Psoas muscle (tissue), 8 donors: ENCODE data around the gene TOMM7. TPM values are rescaled to one million over a fixed set of nuclear protein-coding genes. Genes with fewer than 3 reads are reported as not detected.

Source experiments
- ATAC-seq, 4 donors: fragments of 200-7000 bp; cut with Tn5 transposase; one replicate each; pipeline ENCODE4 v1.9.1; 2020; ENCODE audit warnings: moderate library complexity in 3 of 4, mild to moderate bottlenecking in 2 of 4
- DNase-seq, 2 donors: peaks; one replicate each; pipeline ENCODE4 v3.0.0-alpha.2; 2020
- H3K27ac ChIP-seq: fragments of 200-600 bp; one replicate; pipeline ENCODE4 v1.8.0; 2022
- H3K27me3 ChIP-seq, 3 donors: fragments of 200-600 bp in 1 of 3; one replicate each; pipeline versions ENCODE4 v1.6.1 to v1.8.0; 2013 to 2022; ENCODE audit warnings: low read length in 2 of 3, mild to moderate bottlenecking in 2 of 3, moderate library complexity in 1 of 3; ENCODE audit not compliant: insufficient read depth in 3 of 3
- H3K36me3 ChIP-seq, 2 donors: fragments of 200-600 bp in 1 of 2; one replicate each; pipeline versions ENCODE4 v1.6.1 to v1.8.0; 2013 to 2022; ENCODE audit warnings: low read depth in 1 of 2, mild to moderate bottlenecking in 1 of 2, moderate library complexity in 1 of 2; ENCODE audit not compliant: insufficient read depth in 1 of 2
- H3K4me1 ChIP-seq: fragments of 200-600 bp; one replicate; pipeline ENCODE4 v1.8.0; 2022
- H3K4me3 ChIP-seq: fragments of 200-600 bp; one replicate; pipeline ENCODE4 v1.8.0; 2022; ENCODE audit warnings: mild to moderate bottlenecking
- H3K9me3 ChIP-seq: fragments of 200-600 bp; one replicate; pipeline ENCODE4 v1.8.0; 2022
- WGBS, 3 donors: extraction: QIAGEN DNeasy Blood & Tissue Kit; methylation state at CpG; one replicate each; pipeline versions ENCODE4 v1.1.6 to v1.1.7; 2013; 5-methylcytosine and 5-hydroxymethylcytosine counted together
- intact Hi-C, 2 donors: fragments of 100-400 bp; cut with DNase I; formaldehyde crosslinking; loops; one replicate each; pipeline versions ENCODE4 v1.11.0 to v1.14.2; 2022
- polyA plus RNA-seq, 3 donors: library from polyadenylated mRNA; stranded (reverse); fragments of 200-250 nt; gene quantifications; one replicate each; pipeline ENCODE4 v1.2.3, GENCODE V29; 2013
- total RNA-seq, 4 donors: library from RNA; stranded (reverse); fragmentation: NEBNext Ultra II Directional in 2 of 4; extraction: Animal tissue kit (Norgen Biotek cat#: 25700) in 2 of 4; gene quantifications; one replicate each; pipeline versions ENCODE4 v1.2.1 to v1.2.4, GENCODE V29; 2021 to 2023
- TF ChIP-seq, protein P1 (sequence below): fragments of 200-600 bp; IDR thresholded peaks from one replicate; pipeline ENCODE4 v1.8.0; 2022; ENCODE audit warnings: antibody characterized with exemption
- donor health status: healthy with polysubstance abuse.
- donor health status: DM: no; HTN: no; CAD: no; lungs with moderate emphysema.
- donor health status: Bipolar disorder and iron deficiency.
- donor health status: healthy.
- donor health status: DM: yes; HTN: yes; CAD: no.
- donor health status: DM: no; HTN: no; CAD: no.
- donor health status: DM: no; HTN: no; CAD: no.
- donor health status: DM: yes; HTN: yes; CAD: no.

Gene TOMM7
- total and polyA plus RNA-seq, 7 donors, result 401 to 791 (median 668) TPM

DNA sequence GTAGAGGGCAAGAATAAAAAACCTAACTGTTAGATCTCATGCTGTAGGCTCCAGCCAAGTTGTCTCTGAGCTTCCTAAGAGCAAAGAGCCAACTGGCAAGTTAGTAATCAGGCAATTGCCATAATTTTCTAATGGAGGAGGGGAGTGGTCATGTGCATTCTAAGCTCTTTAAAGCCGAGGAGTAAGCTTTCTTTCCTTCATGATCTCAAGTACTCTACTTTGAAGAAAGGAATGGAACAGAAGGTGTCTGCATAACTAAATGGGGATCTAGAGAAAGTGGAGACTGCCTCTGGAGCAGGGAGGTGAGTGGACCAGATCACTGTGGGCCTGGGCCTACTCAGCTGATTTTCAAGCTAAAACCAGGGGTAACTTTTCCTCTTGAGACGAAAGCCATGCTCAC, 37.7 kb upstream of the TOMM7 start:
- intact Hi-C loops, result loop anchor here in 1 of 2 donors (5.0 kb wide), 2 partner anchors 197 to 298 kb away; no protein-coding TSS in a partner anchor
- H3K36me3 ChIP-seq, result peaks cover 0 to 47% of the 10 kb centered on the region in 2 donors
- TF ChIP-seq, protein P1, sequence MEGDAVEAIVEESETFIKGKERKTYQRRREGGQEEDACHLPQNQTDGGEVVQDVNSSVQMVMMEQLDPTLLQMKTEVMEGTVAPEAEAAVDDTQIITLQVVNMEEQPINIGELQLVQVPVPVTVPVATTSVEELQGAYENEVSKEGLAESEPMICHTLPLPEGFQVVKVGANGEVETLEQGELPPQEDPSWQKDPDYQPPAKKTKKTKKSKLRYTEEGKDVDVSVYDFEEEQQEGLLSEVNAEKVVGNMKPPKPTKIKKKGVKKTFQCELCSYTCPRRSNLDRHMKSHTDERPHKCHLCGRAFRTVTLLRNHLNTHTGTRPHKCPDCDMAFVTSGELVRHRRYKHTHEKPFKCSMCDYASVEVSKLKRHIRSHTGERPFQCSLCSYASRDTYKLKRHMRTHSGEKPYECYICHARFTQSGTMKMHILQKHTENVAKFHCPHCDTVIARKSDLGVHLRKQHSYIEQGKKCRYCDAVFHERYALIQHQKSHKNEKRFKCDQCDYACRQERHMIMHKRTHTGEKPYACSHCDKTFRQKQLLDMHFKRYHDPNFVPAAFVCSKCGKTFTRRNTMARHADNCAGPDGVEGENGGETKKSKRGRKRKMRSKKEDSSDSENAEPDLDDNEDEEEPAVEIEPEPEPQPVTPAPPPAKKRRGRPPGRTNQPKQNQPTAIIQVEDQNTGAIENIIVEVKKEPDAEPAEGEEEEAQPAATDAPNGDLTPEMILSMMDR, result no peak
- no peak overlapping the region for H3K4me3 ChIP-seq
- no peaks in the 10 kb centered on the region for H3K27me3 ChIP-seq
- H3K9me3 ChIP-seq, result no peaks in the 10 kb centered on the region
- ATAC-seq, result peak in 1 of 4 donors; percentile 18
- DNase-seq, result no peak
- H3K27ac ChIP-seq, result peak overlapping the region; percentile 97
- WGBS, 3 donors, result 54 to 73% (median 59%) methylated on average over 2 of the region's 2 CpGs
- H3K4me1 ChIP-seq, result peaks cover 30% of the 10 kb centered on the region

DNA sequence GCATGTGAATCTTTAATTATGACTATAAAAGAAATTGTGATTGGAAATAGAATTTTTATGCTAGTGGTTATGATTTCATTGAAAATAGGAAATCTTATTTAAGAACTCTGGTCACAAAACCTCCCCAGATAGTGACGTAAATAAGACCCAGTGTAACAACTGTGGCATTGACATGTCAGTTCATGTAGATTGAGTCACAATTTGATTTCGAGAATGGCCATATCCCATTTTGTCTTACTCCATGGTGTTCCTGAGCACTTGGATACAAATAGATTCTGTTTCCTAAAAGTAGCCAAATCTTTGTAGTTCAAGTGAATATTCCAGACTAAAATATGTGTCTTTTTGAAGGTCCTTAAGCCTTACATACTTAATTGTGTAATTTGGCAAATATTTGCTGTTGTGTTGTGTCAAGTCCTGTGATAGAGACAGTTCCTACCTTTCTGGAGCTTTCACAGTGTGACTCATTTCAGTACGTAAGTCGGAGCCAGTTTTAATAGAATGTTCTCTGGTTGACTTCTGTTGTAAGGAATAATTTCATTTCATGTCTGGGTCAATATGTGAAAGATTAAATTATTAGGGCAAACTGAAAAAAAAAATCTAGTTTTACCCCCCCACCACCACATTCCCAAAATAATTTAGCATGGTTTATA, 37.1 kb upstream of the TOMM7 start:
- intact Hi-C loops, result loop anchor here (5.0 to 10.0 kb wide), 4 partner anchors 37 to 297 kb away; partner anchors contain the start of genes TOMM7 (in 2 of the 2) and HYCC1 (in 1 of the 2)
- WGBS, 3 donors, result 43 to 72% (median 56%) methylated on average over 4 of the region's 4 CpGs

DNA sequence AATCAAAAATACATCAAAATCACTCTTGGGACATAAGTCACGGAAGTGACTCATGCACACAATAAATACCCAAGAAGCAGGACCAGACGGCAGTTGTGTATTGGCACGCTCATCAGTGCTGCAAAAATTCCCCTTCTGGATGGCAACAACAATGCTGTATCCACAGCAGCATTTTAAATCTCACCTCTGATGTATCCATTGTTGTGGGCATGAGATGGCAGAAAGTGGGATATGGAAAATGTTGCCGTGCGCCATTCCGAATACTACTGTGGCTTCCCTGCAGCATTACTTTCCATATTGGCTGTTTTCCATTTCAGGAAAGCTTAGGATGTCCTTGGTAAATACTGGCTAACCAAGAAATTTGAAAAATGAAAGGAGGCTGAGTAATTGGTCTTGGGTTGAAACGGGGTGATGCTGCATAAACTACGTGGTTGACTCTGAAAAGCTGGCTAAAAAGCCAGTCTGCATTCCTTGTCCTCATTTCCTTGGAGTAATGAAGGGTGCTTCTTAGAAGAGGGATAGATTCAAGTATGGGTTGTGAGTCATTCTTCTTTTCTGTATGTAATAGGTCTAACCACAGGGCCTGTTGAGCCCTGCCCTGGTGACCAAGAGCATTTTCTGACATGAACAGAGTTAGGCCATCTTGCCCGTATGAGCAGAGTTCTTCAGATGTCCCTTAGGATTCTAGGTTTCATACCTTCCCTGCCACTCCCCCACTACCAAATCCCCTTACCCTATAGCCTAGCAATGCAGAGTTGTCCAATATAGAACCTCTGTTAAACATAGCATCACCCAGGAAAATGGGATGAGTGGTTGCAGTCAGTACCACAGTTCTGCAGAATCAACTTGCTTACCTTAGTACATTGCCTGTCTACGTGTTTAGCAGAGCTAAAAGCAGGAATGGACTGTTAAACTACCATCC, 36.3 kb upstream of the TOMM7 start:
- peaks cover 0 to 43% of the 10 kb centered on the region in 2 donors for H3K36me3 ChIP-seq
- intact Hi-C loops, result loop anchor here (5.0 to 10.0 kb wide), 3 partner anchors 37 to 297 kb away; partner anchors contain the start of genes TOMM7 (in 2 of the 2) and HYCC1 (in 1 of the 2)
- ATAC-seq (peak; percentile 45 to 71 (median 58)), DNase-seq (no peak)
- H3K4me3 ChIP-seq, result peak overlapping the region; percentile 8
- peaks cover 22% of the 10 kb centered on the region for H3K4me1 ChIP-seq
- peak overlapping the region; percentile 97 for H3K27ac ChIP-seq
- no peaks in the 10 kb centered on the region for H3K9me3 ChIP-seq
- no peaks in the 10 kb centered on the region for H3K27me3 ChIP-seq
- TF ChIP-seq, protein P1, result no peak
- WGBS, 3 donors, result 55 to 76% (median 60%) methylated on average over 10 of the region's 10 CpGs

More for the DNA sequence above, 37.1 kb upstream of the TOMM7 start:
- no peaks in the 10 kb centered on the region for H3K9me3 ChIP-seq
- H3K4me1 ChIP-seq, result peaks cover 30% of the 10 kb centered on the region
- H3K4me3 ChIP-seq, result no peak overlapping the region
- DNase-seq, result no peak
- H3K27ac ChIP-seq, result peak overlapping the region; percentile 97
- H3K36me3 ChIP-seq, result peaks cover 0 to 47% of the 10 kb centered on the region in 2 donors
- no peaks in the 10 kb centered on the region for H3K27me3 ChIP-seq
- TF ChIP-seq, protein P1, result no peak
- ATAC-seq, result peak in 2 of 4 donors; percentile 30 to 39

DNA sequence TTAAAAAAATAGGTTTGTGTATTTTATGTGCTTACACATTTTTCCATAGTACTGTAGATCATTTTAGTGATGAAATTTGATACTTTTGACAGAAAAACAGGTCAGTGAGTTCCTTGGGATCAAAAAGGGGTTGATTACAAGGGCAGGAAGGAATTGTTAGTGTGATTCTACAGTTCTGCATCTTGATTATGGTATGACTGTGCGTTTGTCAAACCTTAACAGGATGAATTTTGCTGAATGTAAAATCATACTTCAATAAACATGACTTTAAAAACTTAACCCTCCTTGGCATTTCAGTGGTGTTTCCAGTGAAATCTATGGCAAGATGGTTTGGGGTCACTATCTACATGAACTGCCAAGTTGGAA, 35.6 kb upstream of the TOMM7 start:
- peaks cover 0 to 43% of the 10 kb centered on the region in 2 donors for H3K36me3 ChIP-seq
- no peaks in the 10 kb centered on the region for H3K27me3 ChIP-seq
- intact Hi-C loops, result loop anchor here (5.0 to 10.0 kb wide), 3 partner anchors 36 to 296 kb away; partner anchors contain the start of genes TOMM7 (in 2 of the 2) and HYCC1 (in 1 of the 2)
- peaks cover 24% of the 10 kb centered on the region for H3K4me1 ChIP-seq
- WGBS, 3 donors, result 75 to 86% (median 79%) methylated on average over 1 of the region's 1 CpG
- no peak for ATAC-seq
- no peaks in the 10 kb centered on the region for H3K9me3 ChIP-seq
- peak overlapping the region; percentile 97 for H3K27ac ChIP-seq
- TF ChIP-seq, protein P1, result no peak
- H3K4me3 ChIP-seq, result peak overlapping the region; percentile 8
- DNase-seq, result no peak
